HEK293 (cell line): ENCODE results near the gene NPAS1.

ENCODE experiments used
- GLIS1 ChIP-seq: fragments of 450-650 bp; formaldehyde crosslinking; IDR thresholded peaks from 2 replicates; pipeline ENCODE4 v1.5.1; 2016; ENCODE audit warnings: missing biosample characterization, missing genetic modification characterization
- INSM2 ChIP-seq: fragments of 450-650 bp; formaldehyde crosslinking; IDR thresholded peaks from 2 replicates; pipeline ENCODE4 v1.5.1; 2016; ENCODE audit warnings: missing biosample characterization, missing genetic modification characterization
- KLF9 ChIP-seq: fragments of 450-650 bp; formaldehyde crosslinking; IDR thresholded peaks from 2 replicates; pipeline ENCODE4 v1.5.1; 2016; ENCODE audit warnings: missing biosample characterization, missing genetic modification characterization, low read depth
- MZF1 ChIP-seq: fragments of 450-650 bp; formaldehyde crosslinking; IDR thresholded peaks from 2 replicates; pipeline ENCODE4 v1.5.1; 2017; ENCODE audit warnings: missing biosample characterization, missing genetic modification characterization, borderline replicate concordance
- PBX3 ChIP-seq: sonication (generic); formaldehyde crosslinking; IDR thresholded peaks from 2 replicates; pipeline ENCODE4 v1.8.1; 2022; ENCODE audit warnings: mild to moderate bottlenecking, moderate library complexity, missing genetic modification reagents
- REPIN1 ChIP-seq: fragments of 450-650 bp; formaldehyde crosslinking; IDR thresholded peaks from 2 replicates; pipeline ENCODE4 v1.5.1; 2017; ENCODE audit warnings: missing biosample characterization, missing genetic modification characterization, low read depth
- REST ChIP-seq: fragments of 450-650 bp; formaldehyde crosslinking; IDR thresholded peaks from 2 replicates; pipeline ENCODE4 v1.5.1; 2016; ENCODE audit warnings: missing biosample characterization, missing genetic modification characterization
- SCRT2 ChIP-seq: fragments of 450-650 bp; formaldehyde crosslinking; IDR thresholded peaks from 2 replicates; pipeline ENCODE4 v1.5.1; 2016; ENCODE audit warnings: missing biosample characterization, missing genetic modification characterization
- SP2 ChIP-seq: fragments of 450-650 bp; formaldehyde crosslinking; IDR thresholded peaks from 2 replicates; pipeline ENCODE4 v1.5.1; 2016; ENCODE audit warnings: missing biosample characterization, missing genetic modification characterization
- ZBTB11 ChIP-seq: fragments of 450-650 bp; formaldehyde crosslinking; conservative IDR thresholded peaks from 2 replicates; pipeline ENCODE4 v1.5.1; 2016; ENCODE audit warnings: low read depth, missing biosample characterization, missing genetic modification characterization
- ZBTB7A ChIP-seq: fragments of 450-650 bp; formaldehyde crosslinking; IDR thresholded peaks from 2 replicates; pipeline ENCODE4 v1.5.1; 2016; ENCODE audit warnings: low read depth, missing biosample characterization, missing genetic modification characterization
- ZFP41 ChIP-seq: fragments of 450-650 bp; formaldehyde crosslinking; IDR thresholded peaks from 2 replicates; pipeline ENCODE4 v1.5.1; 2016; ENCODE audit warnings: missing biosample characterization, missing genetic modification characterization, borderline replicate concordance
- ZNF19 ChIP-seq: fragments of 450-650 bp; formaldehyde crosslinking; IDR thresholded peaks from 2 replicates; pipeline ENCODE4; 2016; ENCODE audit warnings: missing biosample characterization, missing genetic modification characterization, low read depth
- ZNF366 ChIP-seq: fragments of 450-650 bp; formaldehyde crosslinking; conservative IDR thresholded peaks from 2 replicates; pipeline ENCODE4 v1.5.1; 2016; ENCODE audit warnings: missing biosample characterization, missing genetic modification characterization
- ZNF398 ChIP-seq: fragments of 450-650 bp; formaldehyde crosslinking; IDR thresholded peaks from 2 replicates; pipeline ENCODE4 v1.5.1; 2017; ENCODE audit warnings: missing biosample characterization, missing genetic modification characterization
- ZNF488 ChIP-seq: fragments of 450-650 bp; formaldehyde crosslinking; IDR thresholded peaks from 2 replicates; pipeline ENCODE4 v1.5.1; 2016; ENCODE audit warnings: missing biosample characterization, missing genetic modification characterization
- ZNF518A ChIP-seq: fragments of 450-650 bp; formaldehyde crosslinking; conservative IDR thresholded peaks from 2 replicates; pipeline ENCODE4 v1.5.1; 2016; ENCODE audit warnings: low read depth, missing biosample characterization, missing genetic modification characterization
- ZNF530 ChIP-seq: fragments of 450-650 bp; formaldehyde crosslinking; IDR thresholded peaks from 2 replicates; pipeline ENCODE4 v1.5.1; 2016; ENCODE audit warnings: low read depth, missing biosample characterization, missing genetic modification characterization
- ZNF544 ChIP-seq: fragments of 450-650 bp; formaldehyde crosslinking; IDR thresholded peaks from 2 replicates; pipeline ENCODE4 v1.5.0; 2017; ENCODE audit warnings: missing biosample characterization, missing genetic modification characterization
- ZNF549 ChIP-seq: fragments of 450-650 bp; IDR thresholded peaks from 2 replicates; pipeline ENCODE4 v1.5.1; 2018; ENCODE audit warnings: missing biosample characterization, missing genetic modification characterization, mild to moderate bottlenecking, inconsistent platforms, moderate library complexity
- ZNF837 ChIP-seq: fragments of 450-650 bp; formaldehyde crosslinking; IDR thresholded peaks from 2 replicates; pipeline ENCODE4 v1.5.1; 2016; ENCODE audit warnings: missing biosample characterization, missing genetic modification characterization

NPAS1 gene

GRCh38 chr19:47047763-47048405 is 28.2 kb downstream of the NPAS1 start (continued):
- no peak for TF ChIP-seq REST (tag by site-specific recombination)
- peak; percentile 53 for TF ChIP-seq KLF9 (tag by site-specific recombination)
- TF ChIP-seq ZNF544 (tag by site-specific recombination), result no peak
- TF ChIP-seq ZBTB11 (tag by site-specific recombination), result peak; percentile 30
- TF ChIP-seq REPIN1 (tag by site-specific recombination), result peak; percentile 77; the same call in 1 of the 2 replicates
- TF ChIP-seq ZFP41, result no peak
- no peak for TF ChIP-seq ZNF19 (tag by site-specific recombination)
- TF ChIP-seq ZNF488 (tag by site-specific recombination), result no peak
- peak; percentile 59; the same call in 1 of the 2 replicates for TF ChIP-seq MZF1
- peak; percentile 87 for TF ChIP-seq GLIS1
- TF ChIP-seq ZNF366 (tag by site-specific recombination), result peak; percentile 95
- TF ChIP-seq INSM2 (tag by site-specific recombination), result no peak
- TF ChIP-seq ZNF549, result no peak
- TF ChIP-seq SCRT2 (tag by site-specific recombination), result no peak
- peak; percentile 91 for TF ChIP-seq ZBTB7A (tag by site-specific recombination)
- TF ChIP-seq PBX3, result no peak
- no peak for TF ChIP-seq ZNF530 (tag by site-specific recombination)
- TF ChIP-seq ZNF837, result no peak
- TF ChIP-seq SP2 (tag by site-specific recombination), result peak; percentile 86
- no peak for TF ChIP-seq ZNF518A (tag by site-specific recombination)
- TF ChIP-seq ZNF398, result peak; percentile 65; the same call in 1 of the 2 replicates
